ES-I3 (cell line): Measurements from ENCODE around the gene SMTNL2.
"Not testable (repeated sequence)": the region's sequence is repeated elsewhere in the genome, so short reads cannot be mapped to it uniquely, and the experiment has no call there.

Source experiments
- H3K36me3 ChIP-seq: 2 replicates; pipeline ENCODE4 v1.6.1; 2013; ENCODE audit warnings: mild to moderate bottlenecking, low read length, control low read depth, moderate library complexity; ENCODE audit not compliant: insufficient read depth
- H3K4me1 ChIP-seq: 2 replicates; pipeline ENCODE4 v1.6.1; 2013; ENCODE audit warnings: mild to moderate bottlenecking, control low read depth, low read length; ENCODE audit not compliant: insufficient read depth
- H3K9ac ChIP-seq: 2 replicates; pipeline ENCODE4 v1.6.1; 2013; ENCODE audit warnings: low read depth, mild to moderate bottlenecking, low read length, moderate library complexity
- H3K9me3 ChIP-seq: 2 replicates; pipeline ENCODE4 v1.6.1; 2013; ENCODE audit warnings: mild to moderate bottlenecking, low read length, moderate library complexity; ENCODE audit not compliant: control insufficient read depth, insufficient read depth

Gene SMTNL2

DNA sequence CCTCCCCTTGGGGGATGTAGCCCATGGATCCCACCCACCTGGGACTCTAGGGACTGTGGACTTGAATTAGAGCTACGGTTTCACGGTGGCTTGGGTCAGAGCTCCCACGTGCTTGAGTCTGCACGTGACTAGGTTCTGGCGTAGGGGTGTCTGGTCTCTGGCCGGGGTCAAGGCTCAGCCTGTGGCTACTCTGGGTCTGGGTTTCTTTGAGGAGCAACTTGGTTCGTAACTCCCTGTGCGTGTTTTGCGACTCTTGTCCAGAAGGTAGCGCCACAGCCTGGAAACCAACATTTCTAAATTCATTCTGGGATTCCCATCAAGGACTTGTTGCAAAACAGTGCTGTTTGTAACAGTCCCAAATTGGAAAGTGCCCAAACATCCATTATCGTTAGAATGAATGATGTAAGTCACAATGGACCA, 23.5 kb upstream of the SMTNL2 start:
- no peaks in the 10 kb centered on the region for H3K9me3 ChIP-seq
- no peaks in the 10 kb centered on the region for H3K36me3 ChIP-seq
- H3K4me1 ChIP-seq = peaks cover 10% of the 10 kb centered on the region; the same call in 1 of the 2 replicates
- H3K9ac ChIP-seq = no peak overlapping the region

GRCh38 chr17:4562015-4562969, 22.0 kb upstream of the SMTNL2 start:
- no peaks in the 10 kb centered on the region for H3K36me3 ChIP-seq
- H3K9ac ChIP-seq = no peak overlapping the region
- no peaks in the 10 kb centered on the region for H3K9me3 ChIP-seq
- peaks cover 6% of the 10 kb centered on the region; the same call in 1 of the 2 replicates for H3K4me1 ChIP-seq

DNA sequence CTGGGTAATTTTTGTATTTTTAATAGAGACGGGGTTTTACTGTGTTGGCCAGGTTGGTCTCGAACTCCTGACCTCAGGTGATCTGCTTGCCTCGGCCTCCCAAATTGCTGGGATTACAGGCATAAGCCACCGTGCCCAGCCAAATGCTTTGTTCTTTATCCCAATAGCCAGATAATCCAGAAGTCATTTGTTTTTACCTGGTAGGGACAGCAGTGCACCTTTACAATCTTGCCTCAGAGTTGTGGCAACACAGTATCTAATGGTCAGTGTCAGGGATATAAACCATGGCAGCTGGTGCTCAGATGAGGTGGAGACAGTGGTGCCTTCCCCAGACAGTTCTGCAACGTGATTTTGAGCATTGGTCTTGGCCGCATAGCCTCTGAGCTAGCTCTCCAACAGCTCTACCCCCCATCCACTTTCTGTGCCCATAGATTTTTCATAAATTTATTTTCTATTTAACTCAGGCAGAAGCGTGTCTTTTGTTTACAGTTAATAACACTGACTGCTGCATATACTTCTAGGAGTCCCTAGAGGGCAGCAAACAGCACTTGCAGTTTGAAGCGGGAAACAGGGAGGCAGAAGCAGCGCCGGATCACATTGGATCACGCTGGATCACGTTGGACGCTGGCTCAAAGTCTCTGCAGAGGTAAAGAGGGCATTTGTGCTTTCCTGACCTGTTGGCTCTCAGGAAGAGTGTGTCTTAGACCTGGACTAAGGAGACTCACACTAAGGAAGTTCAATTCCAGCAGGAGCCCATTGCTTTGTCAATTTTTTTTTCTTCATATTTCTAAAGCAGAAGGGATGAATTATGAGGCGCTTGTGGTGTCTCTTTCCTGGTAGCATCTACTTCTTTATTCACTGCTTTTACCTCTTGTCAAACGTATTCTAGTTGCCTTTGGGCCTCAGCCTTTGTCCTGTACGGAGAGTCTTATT, 18.9 kb upstream of the SMTNL2 start:
- no peaks in the 10 kb centered on the region for H3K36me3 ChIP-seq
- peaks cover 5% of the 10 kb centered on the region for H3K4me1 ChIP-seq
- no peaks in the 10 kb centered on the region for H3K9me3 ChIP-seq
- H3K9ac ChIP-seq = no peak overlapping the region

- Histone ChIP-seq H3K9me3 (no peaks in the 10 kb centered on the region), H3K4me1 (peaks cover 4% of the 10 kb centered on the region), H3K36me3 (no peaks in the 10 kb centered on the region), H3K9ac (no peak overlapping the region)
Measured at GRCh38 chr17:4566785-4567184, 17.5 kb upstream of the SMTNL2 start.

DNA sequence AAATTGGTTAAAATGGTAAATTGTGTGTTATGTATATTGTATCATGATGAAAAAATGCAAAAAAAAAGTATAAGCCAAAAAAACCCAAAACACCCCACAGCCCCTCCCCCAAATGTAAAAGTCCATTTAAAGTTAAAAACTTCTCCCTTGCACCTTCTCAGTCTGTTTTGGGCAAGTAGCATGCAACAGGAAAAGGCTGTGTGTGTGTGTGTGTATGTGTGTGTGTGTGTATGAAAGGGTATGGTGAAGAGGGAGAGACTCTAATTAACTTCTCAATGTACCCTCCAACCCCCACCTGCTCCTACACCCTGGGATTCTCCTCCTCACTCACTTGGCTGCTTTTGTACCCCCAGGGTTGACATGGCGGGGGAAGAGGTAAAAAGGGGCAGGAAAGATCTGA, 14.7 kb upstream of the SMTNL2 start:
- Histone ChIP-seq H3K9me3 (no peaks in the 10 kb centered on the region), H3K4me1 (peaks cover 4% of the 10 kb centered on the region), H3K36me3 (no peaks in the 10 kb centered on the region), H3K9ac (no peak overlapping the region)

DNA sequence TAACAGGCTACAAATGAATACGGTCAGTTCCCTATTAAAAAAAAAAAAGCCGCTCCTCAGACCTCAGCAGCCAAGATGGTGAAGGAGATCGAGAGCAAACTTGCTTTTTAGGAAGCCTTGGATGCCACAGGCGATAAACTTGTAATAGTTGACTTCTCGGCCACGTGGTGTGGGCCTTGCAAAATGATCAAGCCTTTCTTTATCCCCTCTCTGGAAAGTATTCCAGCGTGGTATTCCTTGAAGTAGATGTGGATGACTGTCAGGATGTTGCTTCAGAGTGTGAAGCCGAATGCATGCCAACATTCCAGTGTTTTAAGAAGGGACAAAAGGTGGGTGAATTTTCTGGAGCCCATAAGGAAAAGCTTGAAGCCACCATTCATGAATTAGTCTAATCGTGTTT, 12.2 kb upstream of the SMTNL2 start:
- H3K36me3 ChIP-seq = no peaks in the 10 kb centered on the region
- H3K4me1 ChIP-seq = peaks cover 18% of the 10 kb centered on the region
- no peaks in the 10 kb centered on the region for H3K9me3 ChIP-seq
- no peak overlapping the region for H3K9ac ChIP-seq

GRCh38 chr17:4573115-4573514, 11.2 kb upstream of the SMTNL2 start:
- H3K36me3 ChIP-seq = no peaks in the 10 kb centered on the region
- H3K9me3 ChIP-seq = no peaks in the 10 kb centered on the region
- H3K4me1 ChIP-seq = peaks cover 22% of the 10 kb centered on the region
- no peak overlapping the region for H3K9ac ChIP-seq

- no peaks in the 10 kb centered on the region for H3K9me3 ChIP-seq
- H3K9ac ChIP-seq = no peak overlapping the region
Measured at GRCh38 chr17:4573669-4574068, 10.7 kb upstream of the SMTNL2 start.

DNA sequence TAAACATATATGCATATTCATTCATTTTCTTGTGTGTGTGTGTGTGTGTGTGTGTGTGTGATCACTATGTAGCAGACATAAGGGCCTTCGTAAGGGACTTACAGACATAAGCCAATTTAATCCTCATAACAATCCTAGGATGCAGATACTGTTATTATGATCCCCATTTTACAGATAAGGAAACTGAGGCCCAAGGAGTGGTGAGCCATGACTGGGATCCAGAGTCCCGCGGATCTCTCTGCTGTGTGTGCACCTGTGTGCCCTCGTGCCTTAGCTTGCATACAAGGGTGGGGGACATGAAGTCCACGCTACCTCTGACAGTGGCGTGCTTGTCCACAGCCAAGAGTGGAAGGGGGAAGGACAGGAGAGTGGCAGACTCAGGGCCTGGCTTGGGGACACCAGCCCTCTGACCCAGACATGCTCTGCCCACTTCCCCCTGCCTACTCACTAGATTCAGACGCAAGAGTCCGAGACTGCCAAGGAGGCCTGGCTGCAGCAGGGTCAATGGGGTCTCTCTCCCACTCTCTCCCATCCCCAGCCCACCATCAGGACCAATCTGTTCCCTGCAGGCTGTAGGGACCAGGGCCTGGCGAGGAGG, 9.8 kb upstream of the SMTNL2 start:
- Histone ChIP-seq H3K4me1 (peaks cover 18% of the 10 kb centered on the region), H3K9ac (no peak overlapping the region), H3K36me3 (no peaks in the 10 kb centered on the region), H3K9me3 (no peaks in the 10 kb centered on the region)

More at GRCh38 chr17:4573669-4574068, 10.7 kb upstream of the SMTNL2 start:
- Histone ChIP-seq H3K4me1 (peaks cover 21% of the 10 kb centered on the region), H3K36me3 (no peaks in the 10 kb centered on the region)

- no peak overlapping the region for H3K9ac ChIP-seq
- H3K36me3 ChIP-seq = no peaks in the 10 kb centered on the region
- H3K9me3 ChIP-seq = no peaks in the 10 kb centered on the region
- peaks cover 18% of the 10 kb centered on the region for H3K4me1 ChIP-seq
Measured at GRCh38 chr17:4576161-4576558, 8.2 kb upstream of the SMTNL2 start.

DNA sequence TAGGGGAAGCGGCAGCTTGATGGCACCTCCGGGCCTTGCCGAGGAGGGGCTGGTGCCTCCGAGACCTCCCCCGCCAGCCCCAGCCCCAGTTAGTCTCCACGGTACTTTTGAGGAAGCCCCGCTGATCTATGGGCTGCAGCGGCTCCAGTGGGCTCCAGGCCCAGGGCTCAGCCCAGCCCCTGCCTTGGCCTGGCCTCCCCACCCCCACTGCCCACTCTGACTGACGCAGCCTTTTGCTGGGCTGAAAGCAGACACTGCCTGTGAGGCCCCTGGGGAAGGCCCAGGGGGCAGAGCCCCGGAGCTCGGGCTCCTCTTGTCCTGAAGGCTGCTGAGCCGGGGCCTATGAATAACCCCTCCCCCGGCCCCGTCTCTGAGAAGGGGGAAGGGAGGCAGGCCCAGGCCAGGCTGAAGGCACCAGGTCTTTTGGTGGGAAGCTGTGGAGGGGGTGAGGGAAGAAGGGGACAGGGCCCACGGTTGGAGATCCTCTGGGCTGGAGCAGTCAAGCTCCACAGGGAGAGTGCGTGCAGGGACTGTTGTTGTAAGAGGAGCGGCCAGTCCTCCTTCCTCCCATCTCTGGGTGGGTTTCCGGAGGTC, 7.5 kb upstream of the SMTNL2 start:
- H3K9ac ChIP-seq = no peak overlapping the region
- no peaks in the 10 kb centered on the region for H3K36me3 ChIP-seq
- no peaks in the 10 kb centered on the region for H3K9me3 ChIP-seq

DNA sequence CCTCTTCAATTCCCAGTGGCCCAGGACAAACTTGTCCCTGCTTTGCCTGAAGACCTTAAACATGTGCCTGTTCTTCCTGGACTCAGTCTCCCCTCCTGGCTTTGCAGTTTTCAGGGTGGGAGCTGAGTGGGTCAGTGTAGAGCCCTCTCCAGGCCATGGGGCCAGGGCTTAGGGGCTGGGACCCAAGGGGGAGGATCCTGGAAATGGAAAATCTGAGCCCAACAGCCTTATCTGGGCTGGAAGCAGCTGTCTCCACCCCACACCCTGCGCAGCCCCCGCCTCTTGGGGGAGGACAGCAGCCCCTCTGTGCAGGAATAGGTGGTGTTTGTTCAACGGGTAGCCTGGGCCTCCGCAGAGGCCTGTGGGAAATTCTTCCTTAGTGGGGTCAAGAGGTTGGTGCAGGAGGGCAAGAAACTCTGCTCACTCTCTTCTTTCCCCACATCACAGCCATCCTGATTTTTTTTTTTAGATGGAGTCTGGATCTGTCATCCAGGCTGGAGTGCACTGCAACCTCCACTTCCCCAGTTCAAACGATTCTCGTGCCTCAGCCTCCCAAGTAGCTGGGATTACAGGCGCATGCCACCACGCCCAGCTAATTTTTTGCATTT, 6.8 kb upstream of the SMTNL2 start:
- H3K4me1 ChIP-seq = peaks cover 20% of the 10 kb centered on the region
- no peaks in the 10 kb centered on the region for H3K36me3 ChIP-seq
- H3K9ac ChIP-seq = no peak overlapping the region
- no peaks in the 10 kb centered on the region for H3K9me3 ChIP-seq

More for the DNA sequence above, 7.5 kb upstream of the SMTNL2 start:
- H3K4me1 ChIP-seq = peaks cover 18% of the 10 kb centered on the region

DNA sequence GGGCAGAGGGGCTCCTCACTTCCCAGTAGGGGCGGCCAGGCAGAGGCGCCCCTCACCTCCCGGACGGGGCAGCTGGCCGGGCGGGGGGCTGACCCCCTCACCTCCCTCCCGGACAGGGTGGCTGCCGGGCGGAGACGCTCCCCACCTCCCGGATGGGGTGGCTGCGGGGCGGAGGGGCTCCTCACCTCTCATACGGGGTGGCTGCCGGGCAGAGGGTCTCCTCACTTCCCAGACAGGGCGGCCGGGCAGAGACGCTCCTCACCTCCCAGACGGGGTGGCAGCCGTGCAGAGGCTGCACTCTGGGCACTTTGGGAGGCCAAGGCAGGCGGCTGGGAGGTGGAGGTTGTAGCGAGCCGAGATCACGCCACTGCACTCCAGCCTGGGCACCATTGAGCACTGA, 6.0 kb upstream of the SMTNL2 start:
- not testable (repeated sequence) for H3K9ac ChIP-seq, H3K36me3 ChIP-seq, H3K9me3 ChIP-seq
- peaks cover 27% of the 10 kb centered on the region for H3K4me1 ChIP-seq
